ENCODE measurements around the gene FBXO21. TPM values are rescaled to one million over a fixed set of nuclear protein-coding genes. Genes with fewer than 3 reads are reported as not detected.

FBXO21 gene
- polyA plus RNA-seq, 3 donors, result 7.7 to 19.1 (median 17.2) TPM

DNA sequence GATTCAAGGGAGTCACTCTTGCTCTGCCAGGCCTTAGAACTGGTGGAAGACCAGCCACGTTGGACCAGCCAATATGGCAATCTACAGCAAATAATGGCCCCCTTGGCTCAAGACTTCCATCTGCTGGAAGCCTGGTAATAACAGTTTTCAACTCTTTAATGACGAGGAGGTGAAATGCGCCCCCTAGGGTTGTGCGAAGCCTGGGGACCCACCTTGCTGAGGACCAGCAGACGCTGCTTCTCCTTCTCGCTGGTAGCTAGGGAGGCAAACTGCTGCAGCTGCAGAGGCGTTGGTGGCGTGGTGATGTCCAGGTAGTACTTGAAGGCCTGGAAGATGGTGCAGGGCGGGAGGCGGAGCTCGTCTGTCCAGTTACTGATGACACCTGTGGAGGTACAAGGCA is 41.5 kb upstream of the FBXO21 start:
- WGBS (ENCODE audit: insufficient coverage), result 92% methylated on average over 10 of the region's 11 CpGs
- Histone ChIP-seq H3K36me3 (replicated peaks in 1 of 2; ENCODE audit: control insufficient read depth in 1 of 2, insufficient read depth in 2 of 2, low read length in 2 of 2) (no peaks in the 10 kb centered on the region), H3K4me2 (replicated peaks; ENCODE audit: extremely low read depth, low read length, poor library complexity, severe bottlenecking) (no peak overlapping the region), H3K27ac (ENCODE audit: low read depth in 1 of 2, low read length in 2 of 2) (no peak overlapping the region), H3K27me3 (ENCODE audit: control insufficient read depth in 2 of 2, insufficient read depth in 2 of 2, low read length in 2 of 2) (no peaks in the 10 kb centered on the region), H3K4me3 (replicated peaks in 1 of 3; ENCODE audit: low read depth in 2 of 3, low read length in 3 of 3) (no peak overlapping the region), H2AFZ (ENCODE audit: insufficient read depth, low read depth, low read length, poor library complexity, severe bottlenecking) (no peak overlapping the region), H3K9ac (ENCODE audit: insufficient read depth, low read length, poor library complexity, severe bottlenecking) (no peak overlapping the region), H3K79me2 (ENCODE audit: insufficient read depth, low read length) (no peaks in the 10 kb centered on the region), H3K4me1 (ENCODE audit: control insufficient read depth in 1 of 2, insufficient read depth in 2 of 2, low read length in 2 of 2) (no peaks in the 10 kb centered on the region), H3K9me3 (replicated peaks in 1 of 2; ENCODE audit: control insufficient read depth in 1 of 2, insufficient read depth in 1 of 2, low read length in 2 of 2) (no peaks in the 10 kb centered on the region), H4K20me1 (ENCODE audit: insufficient read depth, low read length) (no peaks in the 10 kb centered on the region)
- no peaks in the 10 kb centered on the region for H3K9me3 Mint-ChIP-seq
- intact Hi-C loops (cut with micrococcal nuclease), result no loop called here
- TF ChIP-seq, protein P1, sequence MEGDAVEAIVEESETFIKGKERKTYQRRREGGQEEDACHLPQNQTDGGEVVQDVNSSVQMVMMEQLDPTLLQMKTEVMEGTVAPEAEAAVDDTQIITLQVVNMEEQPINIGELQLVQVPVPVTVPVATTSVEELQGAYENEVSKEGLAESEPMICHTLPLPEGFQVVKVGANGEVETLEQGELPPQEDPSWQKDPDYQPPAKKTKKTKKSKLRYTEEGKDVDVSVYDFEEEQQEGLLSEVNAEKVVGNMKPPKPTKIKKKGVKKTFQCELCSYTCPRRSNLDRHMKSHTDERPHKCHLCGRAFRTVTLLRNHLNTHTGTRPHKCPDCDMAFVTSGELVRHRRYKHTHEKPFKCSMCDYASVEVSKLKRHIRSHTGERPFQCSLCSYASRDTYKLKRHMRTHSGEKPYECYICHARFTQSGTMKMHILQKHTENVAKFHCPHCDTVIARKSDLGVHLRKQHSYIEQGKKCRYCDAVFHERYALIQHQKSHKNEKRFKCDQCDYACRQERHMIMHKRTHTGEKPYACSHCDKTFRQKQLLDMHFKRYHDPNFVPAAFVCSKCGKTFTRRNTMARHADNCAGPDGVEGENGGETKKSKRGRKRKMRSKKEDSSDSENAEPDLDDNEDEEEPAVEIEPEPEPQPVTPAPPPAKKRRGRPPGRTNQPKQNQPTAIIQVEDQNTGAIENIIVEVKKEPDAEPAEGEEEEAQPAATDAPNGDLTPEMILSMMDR (IDR thresholded peaks at IDR 0.05), result no peak
- H3K27me3 Mint-ChIP-seq (ENCODE audit: low read depth in 3 of 3), result peaks cover 8 to 21% (median 17%) of the 10 kb centered on the region in 3 donors
- H3K27ac Mint-ChIP-seq, result no peak overlapping the region
- no peaks in the 10 kb centered on the region for H3K4me1 Mint-ChIP-seq
- H3K4me3 Mint-ChIP-seq, result no peak overlapping the region
- no peaks in the 10 kb centered on the region for H3K36me3 Mint-ChIP-seq
- DNase-seq, result no peak

DNA sequence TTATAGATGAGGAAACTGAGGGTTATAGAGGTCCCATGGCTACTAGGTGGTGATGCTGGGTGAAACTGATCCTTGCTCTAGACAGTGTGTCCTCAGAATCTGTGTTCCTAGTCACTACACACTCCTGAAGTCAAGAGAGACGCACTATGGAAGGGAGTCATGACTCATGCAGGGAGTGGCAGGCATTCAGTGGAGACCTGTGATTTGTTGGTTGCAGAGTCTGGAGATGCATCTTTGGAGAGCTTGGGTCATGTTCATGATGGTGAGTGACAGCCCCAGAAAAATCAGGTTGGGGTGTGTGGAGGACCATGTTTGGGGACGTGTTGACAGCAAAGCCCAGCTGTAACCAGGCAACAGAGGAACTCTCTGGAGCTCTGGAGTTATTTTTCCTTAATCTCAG is 38.0 kb upstream of the FBXO21 start:
- H4K20me1 ChIP-seq (ENCODE audit: insufficient read depth, low read length), result no peaks in the 10 kb centered on the region
- no peaks in the 10 kb centered on the region for H3K9me3 ChIP-seq (replicated peaks in 1 of 2; ENCODE audit: control insufficient read depth in 1 of 2, insufficient read depth in 1 of 2, low read length in 2 of 2)
- intact Hi-C loops (cut with micrococcal nuclease), result no loop called here
- DNase-seq, result no peak
- peaks cover 6 to 15% (median 11%) of the 10 kb centered on the region in 3 donors for H3K27me3 Mint-ChIP-seq (ENCODE audit: low read depth in 3 of 3)
- no peaks in the 10 kb centered on the region for H3K36me3 Mint-ChIP-seq
- H3K4me1 ChIP-seq (ENCODE audit: control insufficient read depth in 1 of 2, insufficient read depth in 2 of 2, low read length in 2 of 2), result no peaks in the 10 kb centered on the region
- H3K9ac ChIP-seq (ENCODE audit: insufficient read depth, low read length, poor library complexity, severe bottlenecking), result no peak overlapping the region
- no peaks in the 10 kb centered on the region for H3K9me3 Mint-ChIP-seq
- no peak overlapping the region for H3K27ac Mint-ChIP-seq
- no peak overlapping the region for H2AFZ ChIP-seq (ENCODE audit: insufficient read depth, low read depth, low read length, poor library complexity, severe bottlenecking)
- H3K4me3 ChIP-seq (replicated peaks in 1 of 3; ENCODE audit: low read depth in 2 of 3, low read length in 3 of 3), result no peak overlapping the region
- 60% methylated on average over 1 of the region's 2 CpGs for WGBS (ENCODE audit: insufficient coverage)
- H3K4me3 Mint-ChIP-seq, result no peak overlapping the region
- no peaks in the 10 kb centered on the region for H3K27me3 ChIP-seq (ENCODE audit: control insufficient read depth in 2 of 2, insufficient read depth in 2 of 2, low read length in 2 of 2)
- H3K4me2 ChIP-seq (replicated peaks; ENCODE audit: extremely low read depth, low read length, poor library complexity, severe bottlenecking), result no peak overlapping the region
- H3K36me3 ChIP-seq (replicated peaks in 1 of 2; ENCODE audit: control insufficient read depth in 1 of 2, insufficient read depth in 2 of 2, low read length in 2 of 2), result no peaks in the 10 kb centered on the region
- H3K4me1 Mint-ChIP-seq, result no peaks in the 10 kb centered on the region
- no peaks in the 10 kb centered on the region for H3K79me2 ChIP-seq (ENCODE audit: insufficient read depth, low read length)
- TF ChIP-seq, protein P1 (IDR thresholded peaks at IDR 0.05), result no peak
- no peak overlapping the region for H3K27ac ChIP-seq (ENCODE audit: low read depth in 1 of 2, low read length in 2 of 2)
